ENCODE data around the gene LAMTOR2. TPM values are rescaled to one million over a fixed set of nuclear protein-coding genes. Genes with fewer than 3 reads are reported as not detected.
A peak's percentile ranks its signal among the peaks of the same experiment; 100 is the strongest.

Gene LAMTOR2
- total RNA-seq, 1 donor from 2014 or later = 73.9 TPM

- no peak for DNase-seq (ENCODE audit: extremely low spot score in 2 of 2)
- TF ChIP-seq POLR2AphosphoS5 (IDR thresholded peaks at IDR 0.05; ENCODE audit: insufficient read depth in 1 of 2, low read depth in 1 of 2) (peak; percentile 73 to 82), CTCF (IDR thresholded peaks at IDR 0.05) (peak; percentile 93 to 99 (median 97)), POLR2A (IDR thresholded peaks at IDR 0.05) (no peak)
- peak overlapping the region in 1 of 2 donors; percentile 11 for H3K4me3 ChIP-seq
- no peaks in the 10 kb centered on the region for H3K36me3 ChIP-seq
- no peaks in the 10 kb centered on the region for H3K27me3 ChIP-seq
- peaks cover 42% of the 10 kb centered on the region for H3K4me1 ChIP-seq
- H3K9me3 ChIP-seq = no peaks in the 10 kb centered on the region
- intact Hi-C loops (cut with DNase I) = loop anchor here (2.0 kb wide), 1 partner anchor 34 kb away; no protein-coding TSS in a partner anchor
- H3K27ac ChIP-seq = peak overlapping the region; percentile 96
These were observed 42.2 kb downstream of the LAMTOR2 start for GRCh38 chr1:156096640-156097391.

- intact Hi-C loops (cut with DNase I) = loop anchor here (2.0 kb wide), 1 partner anchor 33 kb away; no protein-coding TSS in a partner anchor
- Histone ChIP-seq H3K4me1 (peaks cover 51% of the 10 kb centered on the region), H3K27me3 (no peaks in the 10 kb centered on the region), H3K27ac (peak overlapping the region; percentile 96), H3K9me3 (no peaks in the 10 kb centered on the region), H3K36me3 (no peaks in the 10 kb centered on the region), H3K4me3 (no peak overlapping the region)
- no peak for TF ChIP-seq POLR2AphosphoS5 (IDR thresholded peaks at IDR 0.05; ENCODE audit: insufficient read depth in 1 of 2, low read depth in 1 of 2)
- no peak for TF ChIP-seq POLR2A (IDR thresholded peaks at IDR 0.05)
- DNase-seq (ENCODE audit: extremely low spot score in 2 of 2) = no peak
These were observed 43.1 kb downstream of the LAMTOR2 start for GRCh38 chr1:156097499-156098178.

- H3K27me3 ChIP-seq = no peaks in the 10 kb centered on the region
- H3K27ac ChIP-seq = peak overlapping the region; percentile 96
- intact Hi-C loops (cut with DNase I) = no loop called here
- H3K4me3 ChIP-seq = no peak overlapping the region
- no peaks in the 10 kb centered on the region for H3K9me3 ChIP-seq
- no peak for TF ChIP-seq POLR2AphosphoS5 (IDR thresholded peaks at IDR 0.05; ENCODE audit: insufficient read depth in 1 of 2, low read depth in 1 of 2)
- TF ChIP-seq POLR2A (IDR thresholded peaks at IDR 0.05) = no peak
- no peak for TF ChIP-seq CTCF (IDR thresholded peaks at IDR 0.05)
- peaks cover 62% of the 10 kb centered on the region for H3K4me1 ChIP-seq
- no peak for DNase-seq (ENCODE audit: extremely low spot score in 2 of 2)
- no peaks in the 10 kb centered on the region for H3K36me3 ChIP-seq
These were observed 44.2 kb downstream of the LAMTOR2 start for GRCh38 chr1:156098784-156099183.

- Histone ChIP-seq H3K4me1 (peaks cover 67% of the 10 kb centered on the region), H3K9me3 (no peaks in the 10 kb centered on the region), H3K4me3 (no peak overlapping the region), H3K27me3 (no peaks in the 10 kb centered on the region), H3K36me3 (no peaks in the 10 kb centered on the region), H3K27ac (no peak overlapping the region)
- no peak for TF ChIP-seq POLR2A (IDR thresholded peaks at IDR 0.05)
- no peak for TF ChIP-seq POLR2AphosphoS5 (IDR thresholded peaks at IDR 0.05; ENCODE audit: insufficient read depth in 1 of 2, low read depth in 1 of 2)
- TF ChIP-seq CTCF (IDR thresholded peaks at IDR 0.05) = no peak
- intact Hi-C loops (cut with DNase I) = no loop called here
- DNase-seq (ENCODE audit: extremely low spot score in 2 of 2) = no peak
These were observed 44.7 kb downstream of the LAMTOR2 start for GRCh38 chr1:156099282-156099681.

GRCh38 chr1:156100205-156100995 lies 45.8 kb downstream of the LAMTOR2 start:
- Histone ChIP-seq H3K9me3 (no peaks in the 10 kb centered on the region), H3K4me1 (peaks cover 78% of the 10 kb centered on the region), H3K27ac (peak overlapping the region; percentile 99), H3K27me3 (no peaks in the 10 kb centered on the region), H3K36me3 (no peaks in the 10 kb centered on the region), H3K4me3 (no peak overlapping the region)
- intact Hi-C loops (cut with DNase I) = no loop called here
- TF ChIP-seq POLR2A (IDR thresholded peaks at IDR 0.05) = no peak
- no peak for TF ChIP-seq CTCF (IDR thresholded peaks at IDR 0.05)
- TF ChIP-seq POLR2AphosphoS5 (IDR thresholded peaks at IDR 0.05; ENCODE audit: insufficient read depth in 1 of 2, low read depth in 1 of 2) = no peak
- DNase-seq (ENCODE audit: extremely low spot score in 2 of 2) = no peak
